ENCODE measurements around the gene ZC3H8.
"Not testable (repeated sequence)": the region's sequence is repeated elsewhere in the genome, so short reads cannot be mapped to it uniquely, and the experiment has no call there.

ZC3H8 gene

DNA sequence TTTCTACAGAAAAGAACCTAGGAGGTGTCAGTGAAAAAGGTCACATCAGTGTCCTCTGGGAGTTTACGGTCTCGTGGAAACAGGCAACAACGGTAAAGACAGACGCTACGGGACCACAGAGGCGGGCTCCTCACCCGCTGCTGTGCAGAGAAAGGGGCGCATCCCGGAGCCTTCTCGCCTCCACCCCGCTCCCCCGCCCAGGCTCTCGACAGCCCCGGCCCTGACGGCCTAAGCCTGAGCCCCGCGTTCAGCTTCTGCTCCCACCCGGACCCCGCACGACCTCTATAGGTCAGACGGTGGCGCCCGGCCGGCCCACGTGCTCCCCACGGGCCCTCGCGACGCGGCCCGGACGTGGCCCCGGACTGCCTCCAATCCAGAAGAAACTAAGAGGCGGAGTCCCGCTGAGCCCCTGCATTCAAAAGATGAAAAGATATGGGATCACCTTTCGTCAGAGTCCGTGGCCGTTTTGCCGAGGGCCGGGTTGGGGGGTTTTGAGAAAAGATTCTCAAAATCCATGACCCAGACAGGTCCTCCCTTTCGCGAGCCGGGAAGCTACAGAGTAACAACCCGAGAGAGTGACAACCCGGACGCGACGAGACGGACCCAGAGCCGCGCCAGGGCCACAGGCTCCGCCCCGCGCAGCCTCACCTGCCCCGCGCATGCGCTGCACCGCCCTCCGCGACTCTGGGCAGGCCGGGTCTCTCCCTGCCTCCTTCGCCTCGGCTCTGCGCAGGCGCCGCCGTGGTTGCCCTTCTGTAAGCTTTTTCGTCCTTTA, at the start of gene ZC3H8:
ZC3H8 (minus strand) TSS at position 577 of the 775 bp plus-strand sequence; CDS start at position 516, 61 bp downstream.
- peak; percentile 96 for DNase-seq

- DNase-seq = no peak
Measured at GRCh38 chr2:112304298-112304941, 49.6 kb upstream of the ZC3H8 start.

GRCh38 chr2:112301973-112302372, 47.1 kb upstream of the ZC3H8 start:
- no peak for DNase-seq

GRCh38 chr2:112301171-112301584, 46.3 kb upstream of the ZC3H8 start:
- no peak for DNase-seq

GRCh38 chr2:112296407-112296806, 41.6 kb upstream of the ZC3H8 start:
- no peak for DNase-seq

- no peak for DNase-seq
Measured at GRCh38 chr2:112295407-112296078, 40.7 kb upstream of the ZC3H8 start.

- DNase-seq = no peak
Measured at GRCh38 chr2:112293636-112294401, 39.0 kb upstream of the ZC3H8 start.

- no peak for DNase-seq
Measured at GRCh38 chr2:112290648-112291047, 35.8 kb upstream of the ZC3H8 start.

DNA sequence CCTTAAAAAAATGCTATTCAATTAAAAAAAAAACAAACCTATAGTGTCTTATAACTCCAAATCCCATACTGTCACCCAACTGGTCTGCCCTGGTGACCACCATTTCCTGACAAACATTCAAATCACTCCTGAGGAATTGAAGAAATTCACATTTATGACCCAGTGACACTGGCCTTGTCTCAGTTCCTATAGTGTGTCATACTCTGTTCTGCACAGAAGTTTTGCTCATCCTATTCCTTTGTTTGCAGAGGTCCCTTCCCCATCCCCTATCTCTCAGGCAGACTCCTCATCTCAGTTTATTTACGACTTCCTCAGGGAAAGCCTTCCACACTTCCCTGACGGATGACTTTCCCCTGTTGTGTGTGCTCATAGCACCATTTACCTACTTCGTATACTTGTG, 35.2 kb upstream of the ZC3H8 start:
- DNase-seq = no peak

- not testable (repeated sequence) for DNase-seq
Measured at GRCh38 chr2:112283535-112283934, 28.7 kb upstream of the ZC3H8 start.

- not testable (repeated sequence) for DNase-seq
Measured at GRCh38 chr2:112282066-112282465, 27.2 kb upstream of the ZC3H8 start.

DNA sequence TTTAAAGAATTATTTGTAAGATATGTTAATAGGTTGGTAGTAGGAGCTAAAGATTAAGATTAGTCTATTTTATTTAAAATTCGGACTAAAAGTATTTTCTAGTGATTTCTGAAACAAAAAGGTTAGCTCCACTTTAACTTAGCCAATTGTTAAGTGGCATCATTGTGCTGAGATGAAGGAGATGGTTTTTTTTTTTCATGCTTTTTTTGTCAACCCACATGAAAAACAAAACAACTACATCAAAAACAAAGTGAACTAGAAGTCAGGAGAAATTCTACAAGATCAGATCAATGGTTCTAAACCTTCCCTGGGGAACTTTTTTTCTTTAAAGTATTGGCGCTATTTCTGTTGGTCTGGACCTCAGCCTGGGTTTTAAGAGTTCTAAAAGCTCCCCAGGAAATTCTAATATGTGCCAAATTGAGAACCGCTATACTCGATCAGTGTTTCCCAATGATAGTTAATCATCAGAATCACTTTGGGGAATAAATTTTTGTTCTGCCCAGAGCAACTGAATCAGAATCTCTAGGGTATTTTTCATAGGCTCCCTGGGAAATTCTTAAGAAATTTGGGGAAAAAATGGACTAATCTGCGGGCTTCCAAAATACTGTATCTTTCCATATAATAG, 22.9 kb upstream of the ZC3H8 start:
- DNase-seq = no peak

- DNase-seq = no peak
Measured at GRCh38 chr2:112276954-112277353, 22.1 kb upstream of the ZC3H8 start.

- DNase-seq = peak; percentile 92
Measured at GRCh38 chr2:112275887-112276773, 21.3 kb upstream of the ZC3H8 start.

- peak; percentile 98 for DNase-seq
Measured at GRCh38 chr2:112275311-112275886, 20.6 kb upstream of the ZC3H8 start, which contains the start of gene ZC3H6. TSS of gene ZC3H6 (plus strand) at chr2:112275597. CDS start at chr2:112275995, 398 bp downstream.

- no peak for DNase-seq
Measured at GRCh38 chr2:112273349-112273748, 18.5 kb upstream of the ZC3H8 start.

DNA sequence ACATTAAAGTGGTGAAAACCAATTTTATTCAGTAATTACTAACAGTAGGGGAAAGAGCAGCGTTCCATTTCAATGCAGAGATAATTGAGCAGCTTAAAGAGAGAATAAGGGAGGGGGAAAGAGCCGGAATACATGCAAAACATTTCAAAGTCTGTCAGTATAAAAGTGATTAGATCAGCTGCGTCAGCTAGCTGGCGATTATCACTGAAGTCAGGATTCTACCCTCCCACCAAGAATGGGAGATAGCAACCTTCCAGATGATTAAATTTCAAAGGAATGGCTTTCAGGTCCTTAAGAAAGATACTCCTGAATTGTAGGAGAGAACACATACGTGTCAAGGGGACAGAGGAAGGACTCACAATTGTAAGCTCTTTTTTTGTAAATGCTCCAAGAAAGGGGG, 17.8 kb upstream of the ZC3H8 start:
- peak; percentile 39 for DNase-seq

DNA sequence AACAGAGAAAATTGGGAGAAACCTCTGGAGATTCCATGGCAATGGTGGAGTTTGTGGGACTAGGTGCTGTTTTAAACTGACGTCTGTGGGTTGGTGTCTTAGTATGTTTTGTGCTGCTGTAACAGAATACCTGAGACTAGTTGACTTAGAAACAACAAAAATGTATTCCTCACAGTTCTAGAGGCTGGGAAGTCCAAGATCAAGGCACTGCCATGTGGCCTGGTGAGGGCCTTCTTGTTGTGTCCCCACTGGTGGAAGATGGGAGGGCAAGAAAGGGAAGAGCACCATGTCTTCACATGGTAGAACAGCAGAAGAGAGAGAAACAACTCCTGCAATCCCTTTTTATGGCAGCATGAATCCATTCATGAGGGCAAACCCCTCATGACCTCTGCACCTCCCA, 13.7 kb upstream of the ZC3H8 start:
- no peak for DNase-seq

DNA sequence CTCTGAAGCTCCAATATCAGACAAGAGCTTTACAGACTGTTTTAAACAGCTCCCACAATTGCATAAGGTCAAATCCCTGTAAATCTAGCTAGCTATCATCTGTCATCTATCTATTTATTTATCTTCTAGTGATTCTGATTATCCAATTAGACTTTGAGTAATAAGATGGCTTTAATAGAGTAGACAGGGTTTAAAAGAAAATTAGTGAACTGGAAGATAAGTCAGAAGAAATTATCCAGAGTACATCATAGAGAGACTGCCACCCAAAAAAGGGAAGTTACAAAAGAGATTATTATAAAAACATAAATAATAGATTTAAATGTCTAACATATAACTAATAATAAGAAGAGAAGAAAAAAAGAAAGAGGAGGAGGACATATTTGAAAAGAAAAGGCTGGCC, 8.0 kb upstream of the ZC3H8 start:
- peak; percentile 29 for DNase-seq

DNA sequence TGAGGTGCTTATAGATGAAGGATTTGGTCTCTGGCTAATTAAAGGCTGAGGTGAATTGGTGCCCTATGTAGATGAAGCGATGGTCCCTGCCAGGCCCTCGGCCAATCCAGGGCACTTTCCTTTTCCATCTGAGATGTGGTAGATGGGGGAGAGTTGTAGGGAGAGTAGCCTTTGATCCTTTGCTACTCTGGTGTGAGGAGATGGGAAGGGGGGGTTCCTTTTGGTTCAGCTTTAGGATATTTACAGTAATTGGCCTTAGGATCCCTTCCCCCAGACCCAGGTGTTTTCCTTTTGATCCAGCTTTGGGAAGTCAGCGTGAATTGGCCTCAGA, 5.4 kb upstream of the ZC3H8 start:
- no peak for DNase-seq

All from NCI-H82 (cell line).